Measurements from ENCODE around the gene RDH13.
"Not testable (repeated sequence)": the region's sequence is repeated elsewhere in the genome, so short reads cannot be mapped to it uniquely, and the experiment has no call there.

The RDH13 gene

DNA sequence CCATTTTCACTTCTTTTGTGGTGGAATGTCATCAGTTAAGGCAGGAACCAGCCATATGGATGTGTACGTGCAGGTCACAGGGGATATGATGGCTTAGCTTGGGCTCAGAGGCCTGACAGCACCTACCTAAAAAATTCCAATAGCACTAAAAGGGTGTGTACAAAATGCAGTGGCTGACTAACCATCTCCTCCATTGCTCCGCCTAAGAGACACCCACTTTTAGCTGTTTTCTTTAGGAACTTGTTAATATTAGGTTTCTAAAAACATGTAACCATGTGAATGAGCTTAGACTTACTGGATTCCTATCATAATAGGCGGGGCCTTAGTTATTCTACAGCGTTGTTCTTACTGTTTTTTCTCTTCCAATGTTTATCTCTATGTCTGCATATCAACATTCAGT lies 50.6 kb downstream of the RDH13 start:
- DNase-seq: no peak

DNA sequence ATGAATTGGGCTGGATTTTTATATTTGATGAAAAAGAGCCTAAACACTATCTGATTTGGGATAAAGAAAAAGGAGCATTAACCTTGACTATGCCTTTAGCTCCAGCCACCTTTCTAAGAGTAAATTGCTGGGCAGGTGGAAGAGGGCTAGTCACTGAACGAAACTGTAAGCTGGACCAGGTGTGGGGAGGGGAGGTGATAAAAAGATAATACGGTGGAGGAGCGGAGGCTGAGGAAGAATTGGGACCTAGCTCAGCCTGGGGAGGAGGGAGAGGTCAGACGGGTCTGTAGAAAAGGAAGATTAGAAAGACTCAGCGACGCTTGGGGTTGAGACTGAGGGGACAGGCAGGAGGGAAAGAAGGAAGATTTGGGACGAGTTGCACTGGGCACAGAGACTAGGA lies 52.4 kb downstream of the RDH13 start:
- DNase-seq: not testable (repeated sequence)

DNA sequence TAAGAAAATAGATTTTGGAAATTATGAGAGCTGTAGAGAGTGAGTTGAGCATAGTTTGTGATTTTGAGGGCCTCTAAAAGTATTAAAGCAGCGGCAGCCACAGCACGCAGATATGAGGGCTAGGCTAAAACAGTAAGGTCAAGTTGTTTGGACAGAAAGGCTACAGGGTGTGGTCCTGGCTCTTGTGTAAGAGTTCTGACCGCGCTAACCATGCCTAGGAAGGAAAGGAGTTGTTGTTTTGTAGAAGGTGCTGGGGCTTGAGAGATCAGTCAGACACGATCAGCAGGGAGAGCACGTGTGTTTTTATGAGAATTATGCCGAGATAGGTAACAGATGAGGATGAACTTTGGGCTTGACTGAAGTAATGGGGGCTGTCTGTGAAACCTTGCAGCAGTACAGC lies 54.2 kb downstream of the RDH13 start:
- DNase-seq: not testable (repeated sequence)

DNA sequence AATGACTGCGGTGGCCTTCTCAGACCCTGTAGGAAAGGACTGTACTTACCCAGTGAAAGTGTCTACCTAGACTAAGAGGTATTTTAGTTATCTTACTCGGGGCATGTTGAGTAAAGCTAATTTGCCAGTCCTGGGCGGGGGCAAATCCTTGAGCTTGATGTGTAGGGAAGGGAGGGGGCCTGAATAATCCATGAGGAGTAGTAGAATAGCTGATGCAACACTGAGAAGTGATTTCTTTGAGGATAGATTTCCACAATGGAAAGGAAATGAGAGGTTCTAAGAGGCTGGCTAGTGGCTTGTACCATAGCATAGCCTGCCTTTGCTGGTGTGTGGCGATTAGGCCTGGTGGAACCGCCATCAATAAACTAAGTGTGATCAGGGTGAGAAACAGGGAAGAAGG lies 54.8 kb downstream of the RDH13 start:
- not testable (repeated sequence) for DNase-seq

DNA sequence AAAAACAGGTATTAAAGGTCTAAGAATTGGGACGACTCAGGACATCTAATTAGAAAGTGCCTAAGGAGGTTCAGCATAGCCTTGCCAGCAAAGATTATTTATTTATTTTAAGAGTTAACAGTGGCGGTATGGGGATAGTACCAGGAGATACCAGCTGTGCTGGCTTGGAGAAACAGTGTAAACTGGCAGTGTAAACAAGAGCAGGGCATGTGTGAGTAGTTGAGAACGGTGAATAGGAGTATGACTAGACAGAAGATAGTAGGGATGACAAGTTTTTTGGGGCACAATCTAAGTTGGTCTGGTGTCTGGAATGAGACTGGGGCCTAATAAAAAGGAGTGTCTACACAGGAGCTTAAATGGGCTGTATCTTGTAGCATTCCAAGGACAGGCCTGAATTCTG lies 55.4 kb downstream of the RDH13 start:
- not testable (repeated sequence) for DNase-seq

DNA sequence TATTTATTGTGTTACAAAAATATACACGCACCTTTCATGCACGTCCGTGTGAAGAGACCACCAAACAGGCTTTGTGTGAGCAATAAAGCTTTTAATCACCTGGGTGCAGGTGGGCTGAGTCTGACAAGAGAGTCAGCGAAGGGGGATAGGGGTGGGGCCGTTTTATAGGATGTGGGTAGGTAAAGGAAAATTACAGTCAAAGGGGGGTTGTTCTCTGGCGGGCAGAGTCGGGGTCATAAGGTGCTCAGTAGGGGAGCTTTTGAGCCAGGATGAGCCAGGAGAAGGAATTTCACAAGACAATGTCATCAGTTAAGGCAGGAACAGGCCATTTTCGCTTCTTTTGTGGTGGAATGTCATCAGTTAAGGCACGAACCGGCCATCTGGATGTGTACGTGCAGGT lies 56.2 kb downstream of the RDH13 start:
- not testable (repeated sequence) for DNase-seq

DNA sequence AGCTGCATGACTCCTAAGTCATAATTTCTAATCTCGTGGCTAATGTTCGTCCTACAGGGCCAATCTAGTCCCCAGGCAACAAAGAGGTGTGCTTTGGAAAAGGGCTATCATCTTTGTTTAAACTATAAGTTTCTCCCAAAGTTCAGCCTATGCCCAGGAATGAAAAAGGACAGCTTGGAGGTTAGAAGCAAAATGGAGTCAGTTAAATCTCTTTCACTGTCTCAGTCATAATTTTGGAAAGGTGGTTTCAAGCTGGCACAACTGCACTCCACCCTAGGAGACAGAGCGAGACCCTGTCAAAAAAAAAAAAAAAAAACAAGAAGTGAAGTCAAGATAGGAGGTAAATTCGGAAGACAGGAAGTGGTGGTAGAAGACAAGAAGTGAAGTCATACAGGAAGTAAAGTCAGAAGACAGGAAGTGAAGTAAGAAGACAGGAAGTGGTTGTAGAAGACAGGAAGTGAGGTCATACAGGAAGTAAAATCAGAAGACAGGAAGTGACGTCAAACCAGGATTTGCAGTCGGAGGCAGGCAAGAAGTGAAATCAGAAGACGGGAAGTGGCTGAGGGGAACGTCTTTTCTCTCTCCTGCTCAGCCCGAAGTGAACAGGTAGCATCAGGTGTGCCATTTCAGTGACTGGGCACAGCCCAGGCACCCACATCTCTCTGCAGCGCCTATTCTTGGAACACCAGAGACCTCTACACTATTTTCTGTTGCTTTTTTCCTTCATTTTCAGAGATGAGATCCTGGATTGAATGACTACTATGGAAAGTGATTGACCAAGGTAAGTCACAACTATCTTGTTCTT lies 57.1 kb downstream of the RDH13 start:
- peak; percentile 55 for DNase-seq

DNA sequence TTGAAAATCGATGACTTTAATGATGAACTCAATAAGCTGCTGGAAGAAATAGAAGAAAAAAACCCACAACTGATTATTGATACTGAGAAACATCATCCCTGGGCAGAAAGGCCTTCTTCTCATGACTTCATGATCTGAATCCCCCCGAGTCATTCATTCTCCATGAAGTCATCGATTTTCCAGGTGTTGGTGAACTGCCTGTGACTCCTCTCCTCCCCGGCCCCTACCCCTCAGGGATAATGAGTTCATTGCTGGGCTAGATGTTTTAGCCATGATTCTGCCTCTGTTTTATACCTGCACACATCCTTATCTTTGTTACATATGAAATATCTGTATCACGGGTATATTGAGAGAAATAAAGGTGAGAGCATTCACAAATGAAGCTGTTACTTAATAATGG lies 62.2 kb downstream of the RDH13 start:
- no peak for DNase-seq

DNA sequence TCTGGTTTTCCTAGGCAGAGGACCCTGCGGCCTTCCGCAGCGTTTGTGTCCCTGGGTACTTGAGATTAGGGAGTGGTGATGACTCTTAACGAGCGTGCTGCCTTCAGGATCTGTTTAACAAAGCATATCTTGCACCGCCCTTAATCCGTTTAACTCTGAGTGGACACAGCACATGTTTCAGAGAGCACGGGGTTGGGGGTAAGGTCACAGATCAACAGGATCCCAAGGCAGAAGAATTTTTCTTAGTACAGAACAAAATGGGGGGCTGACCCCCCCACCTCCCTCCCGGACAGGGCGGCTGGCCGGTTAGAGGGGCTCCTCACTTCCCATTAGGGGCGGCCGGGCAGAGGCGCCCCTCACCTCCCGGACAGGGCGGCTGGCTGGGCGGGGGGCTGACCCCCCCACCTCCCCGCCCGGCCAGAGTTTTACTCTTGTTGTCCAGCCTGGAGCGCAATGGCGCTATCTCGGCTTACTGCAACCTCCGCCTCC lies 64.2 kb downstream of the RDH13 start:
- DNase-seq: not testable (repeated sequence)

DNA sequence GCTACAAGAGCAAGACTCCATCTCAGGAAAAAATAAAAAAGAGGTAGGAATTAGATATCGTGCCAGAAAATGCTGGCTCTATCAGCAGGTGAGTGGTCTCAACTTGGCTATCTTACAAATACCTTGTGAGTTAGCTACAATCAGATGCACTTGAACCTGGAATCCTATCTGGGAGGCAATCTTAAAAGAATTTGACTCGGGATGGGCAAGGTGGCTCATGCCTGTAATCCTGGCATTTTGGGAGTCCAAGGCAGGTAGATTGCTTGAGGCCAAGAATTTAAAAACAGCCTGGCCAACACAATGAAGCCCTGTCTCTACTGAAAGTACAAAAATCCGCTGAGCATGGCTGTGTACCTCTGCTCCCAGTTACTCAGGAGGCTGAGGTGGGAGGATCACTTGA lies 67.4 kb downstream of the RDH13 start:
- DNase-seq: no peak

Measured in NCI-H2227 treated with DMSO at 0.1 percent for 48 hours (cell line).